GM21825 (cell line): ENCODE data around the gene OR10H4.
"Not testable (repeated sequence)": the region's sequence is repeated elsewhere in the genome, so short reads cannot be mapped to it uniquely, and the experiment has no call there.

Experiments
- ATAC-seq: cut with Tn5 transposase; IDR thresholded peaks from one replicate; pipeline ENCODE4 v1.9.1; 2021; ENCODE audit warnings: mild to moderate bottlenecking, moderate library complexity; ENCODE audit not compliant: unreplicated experiment

The OR10H4 gene, protein sequence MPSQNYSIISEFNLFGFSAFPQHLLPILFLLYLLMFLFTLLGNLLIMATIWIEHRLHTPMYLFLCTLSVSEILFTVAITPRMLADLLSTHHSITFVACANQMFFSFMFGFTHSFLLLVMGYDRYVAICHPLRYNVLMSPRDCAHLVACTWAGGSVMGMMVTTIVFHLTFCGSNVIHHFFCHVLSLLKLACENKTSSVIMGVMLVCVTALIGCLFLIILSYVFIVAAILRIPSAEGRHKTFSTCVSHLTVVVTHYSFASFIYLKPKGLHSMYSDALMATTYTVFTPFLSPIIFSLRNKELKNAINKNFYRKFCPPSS

GRCh38 chr19:15948223-15949058 lies at the start of gene OR10H4:
Gene OR10H4, plus strand, starts transcription at chr19:15949008. Its CDS starts 0 bp downstream, at chr19:15949008.
- no peak for ATAC-seq

- ATAC-seq, result not testable (repeated sequence)
Measured at GRCh38 chr19:15899561-15899960, 49.2 kb upstream of the OR10H4 start.

DNA sequence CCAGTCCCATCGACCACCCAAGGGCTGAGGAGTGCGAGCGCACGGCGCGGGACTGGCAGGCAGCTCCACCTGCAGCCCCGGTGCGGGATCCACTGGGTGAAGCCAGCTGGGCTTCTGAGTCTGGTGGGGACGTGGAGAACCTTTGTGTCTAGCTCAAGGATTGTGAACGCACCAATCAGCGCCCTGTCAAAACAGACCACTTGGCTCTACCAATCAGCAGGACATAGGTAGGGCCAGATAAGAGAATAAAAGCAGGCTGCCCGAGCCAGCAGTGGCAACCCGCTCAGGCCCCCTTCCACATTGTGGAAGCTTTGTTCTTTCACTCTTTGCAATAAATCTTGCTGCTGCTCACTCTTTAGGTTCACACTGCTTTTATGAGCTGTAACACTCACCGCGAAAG lies 48.8 kb upstream of the OR10H4 start:
- not testable (repeated sequence) for ATAC-seq

DNA sequence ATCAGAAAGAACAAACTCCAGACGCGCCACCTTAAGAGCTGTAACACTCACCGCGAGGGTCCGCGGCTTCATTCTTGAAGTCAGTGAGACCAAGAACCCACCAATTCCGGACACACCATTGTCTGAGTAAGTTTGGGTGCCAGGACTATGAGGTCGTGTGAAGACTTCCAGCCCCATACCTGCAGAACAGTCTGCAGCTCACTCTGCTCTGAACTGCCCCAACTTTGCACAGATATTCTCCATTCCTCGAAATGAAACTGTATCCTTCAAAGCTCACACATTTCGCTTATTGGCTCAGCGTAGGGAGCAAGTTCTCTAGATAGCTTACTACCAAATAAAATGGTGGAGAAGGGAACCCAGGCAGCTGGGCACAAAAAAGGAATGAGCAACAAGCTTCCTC lies 48.3 kb upstream of the OR10H4 start:
- no peak for ATAC-seq

DNA sequence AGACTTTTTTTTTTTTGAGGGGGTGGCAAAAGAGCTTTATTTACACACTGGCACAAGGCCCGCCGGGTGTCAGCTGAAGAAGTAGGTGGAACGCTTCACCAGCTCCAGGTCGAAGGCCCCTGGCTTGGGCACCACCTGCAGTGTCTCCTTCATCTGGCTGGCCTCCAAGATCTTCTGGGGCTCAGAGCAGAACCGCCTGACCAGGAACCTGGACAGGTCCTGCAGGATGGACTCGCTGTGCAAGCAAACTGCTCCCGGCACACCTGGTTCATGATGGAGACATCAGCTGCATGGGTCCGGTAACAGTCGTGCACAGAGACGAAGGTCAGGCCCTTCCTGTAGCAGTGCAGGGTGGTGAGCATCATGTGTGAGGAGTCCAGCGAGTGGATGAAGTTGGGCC lies 46.6 kb upstream of the OR10H4 start:
- ATAC-seq, result no peak

GRCh38 chr19:15902898-15903297 lies 45.9 kb upstream of the OR10H4 start:
- ATAC-seq, result not testable (repeated sequence)

DNA sequence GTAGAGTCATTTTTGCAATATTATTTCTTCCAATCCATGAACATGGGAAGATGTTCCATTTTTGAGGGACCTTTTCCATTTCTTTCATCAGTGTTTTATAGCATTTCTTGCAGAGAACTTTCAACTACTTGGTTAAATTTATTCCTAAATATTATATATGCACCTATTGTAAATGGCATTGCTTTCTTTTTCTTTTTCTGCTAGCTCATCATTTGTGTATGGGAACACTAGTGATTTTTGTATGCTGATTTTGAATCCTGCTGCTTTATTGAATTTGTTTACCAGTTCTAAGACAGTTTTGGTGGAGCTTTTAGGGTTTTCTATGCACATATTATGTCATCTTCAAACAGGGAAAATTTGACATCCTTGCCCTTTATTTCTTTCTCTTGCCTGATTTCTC lies 43.8 kb upstream of the OR10H4 start:
- ATAC-seq, result no peak

GRCh38 chr19:15911599-15912235 lies 37.1 kb upstream of the OR10H4 start:
- no peak for ATAC-seq

- no peak for ATAC-seq
Measured at GRCh38 chr19:15913384-15913783, 35.4 kb upstream of the OR10H4 start.

GRCh38 chr19:15913830-15914229 lies 35.0 kb upstream of the OR10H4 start:
- ATAC-seq, result no peak

GRCh38 chr19:15915109-15915508 lies 33.7 kb upstream of the OR10H4 start:
- ATAC-seq, result no peak

DNA sequence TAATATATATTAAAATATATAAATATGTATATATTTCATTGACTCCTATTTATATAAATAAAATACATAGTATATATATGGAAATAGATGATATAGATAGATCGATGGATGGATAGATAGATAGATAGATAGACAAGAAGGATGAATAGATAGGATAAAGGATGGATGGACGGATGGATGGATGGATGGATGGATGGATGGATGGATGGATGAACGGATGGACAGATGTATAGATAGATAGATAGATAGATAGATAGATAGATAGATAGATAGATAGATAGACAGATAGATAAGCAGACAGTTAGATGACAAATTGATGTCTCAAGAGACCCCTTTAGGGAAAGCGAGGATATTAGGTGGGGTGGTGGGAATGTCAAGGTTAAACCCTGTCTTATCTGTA lies 29.6 kb upstream of the OR10H4 start:
- ATAC-seq, result no peak

GRCh38 chr19:15922021-15922420 lies 26.8 kb upstream of the OR10H4 start:
- no peak for ATAC-seq

DNA sequence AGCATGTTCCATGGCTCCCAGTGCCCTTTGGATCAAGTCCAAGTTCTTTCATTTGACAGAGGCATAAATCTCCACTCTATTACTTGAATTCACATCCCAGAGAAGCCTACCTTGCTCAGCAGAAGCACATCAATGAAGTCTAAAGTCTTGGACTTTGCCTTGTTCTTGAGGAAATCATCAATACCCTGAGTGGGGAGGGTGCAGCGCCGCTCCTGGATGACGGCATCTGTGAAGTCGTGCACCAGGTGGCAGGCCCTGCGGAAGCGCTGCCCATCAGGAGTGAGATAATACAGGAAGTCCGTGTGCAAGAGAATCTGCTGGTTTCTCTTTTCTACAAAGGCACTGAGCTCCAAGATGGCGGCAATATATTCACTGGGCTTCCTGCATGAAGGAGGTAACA lies 25.1 kb upstream of the OR10H4 start:
- no peak for ATAC-seq

- ATAC-seq, result no peak
Measured at GRCh38 chr19:15926484-15926883, 22.3 kb upstream of the OR10H4 start.

GRCh38 chr19:15928321-15928720 lies 20.5 kb upstream of the OR10H4 start:
- ATAC-seq, result no peak

- not testable (repeated sequence) for ATAC-seq
Measured at GRCh38 chr19:15933761-15934331, 15.0 kb upstream of the OR10H4 start.

DNA sequence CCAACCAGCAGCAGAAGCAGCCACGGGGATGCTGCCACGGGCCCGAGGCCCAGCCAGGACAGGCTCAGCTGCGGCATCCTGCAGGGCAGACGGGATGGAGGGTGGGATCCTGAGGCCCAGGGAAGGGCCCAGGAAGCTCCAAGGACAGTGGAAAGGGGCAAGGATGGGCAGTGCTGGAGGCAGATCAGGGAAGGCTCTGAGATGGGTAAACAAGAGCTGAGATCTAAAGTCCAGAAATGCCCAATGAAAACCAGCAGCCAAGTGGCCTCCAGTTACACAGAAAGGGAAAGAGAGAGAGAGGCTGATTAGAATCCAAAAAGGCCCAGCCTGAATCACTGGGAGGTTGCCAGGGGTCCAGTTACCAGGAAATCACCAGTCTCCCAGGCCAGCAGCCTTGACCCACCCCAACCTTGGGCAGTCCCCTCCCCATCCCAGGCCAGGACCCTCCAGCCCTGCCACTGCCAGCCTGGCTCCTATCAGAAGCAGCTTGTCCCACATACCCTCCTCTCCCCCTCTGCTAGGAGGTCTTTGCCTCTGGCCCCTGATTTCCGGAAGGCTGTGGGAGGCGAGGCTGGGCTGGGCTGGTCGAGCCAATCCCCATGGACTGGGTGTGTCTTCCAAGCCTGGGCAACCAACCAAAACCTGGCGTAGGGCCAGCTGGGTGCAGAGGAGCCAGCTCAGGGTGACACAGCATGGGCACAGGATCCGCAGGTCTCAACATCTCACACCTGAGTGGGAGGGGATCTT lies 14.3 kb upstream of the OR10H4 start, which contains the start of gene CYP4F11:
CYP4F11 (minus strand) TSS at position 198 of the 747 bp plus-strand sequence; CDS start at position 77, 121 bp downstream.
- ATAC-seq, result no peak

DNA sequence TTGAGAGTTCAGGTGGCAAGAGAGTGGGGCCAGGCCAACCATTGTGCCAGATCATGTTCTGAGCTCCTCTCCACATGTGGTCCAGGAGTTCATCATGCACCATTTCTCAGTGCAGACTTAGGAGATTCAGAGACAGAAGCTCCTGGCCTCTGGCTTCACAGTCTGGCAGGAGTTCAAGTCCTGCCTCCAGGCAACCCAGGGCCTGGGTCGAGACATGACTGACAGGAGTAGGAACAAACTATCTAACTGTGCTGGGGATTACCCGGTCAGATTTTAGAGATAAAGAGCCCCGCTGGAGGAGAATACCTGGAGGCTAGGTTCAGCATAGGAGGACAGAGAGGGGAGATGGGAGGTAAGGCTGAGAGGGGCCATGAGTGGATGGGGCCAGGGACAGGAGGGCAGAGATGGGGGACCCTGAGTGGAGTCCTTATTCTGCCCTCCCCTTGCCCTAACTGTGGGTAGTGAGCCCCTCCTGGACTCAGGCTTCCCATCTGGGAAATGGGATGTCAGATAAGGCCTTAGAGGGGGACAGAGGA lies 13.6 kb upstream of the OR10H4 start:
- no peak for ATAC-seq

DNA sequence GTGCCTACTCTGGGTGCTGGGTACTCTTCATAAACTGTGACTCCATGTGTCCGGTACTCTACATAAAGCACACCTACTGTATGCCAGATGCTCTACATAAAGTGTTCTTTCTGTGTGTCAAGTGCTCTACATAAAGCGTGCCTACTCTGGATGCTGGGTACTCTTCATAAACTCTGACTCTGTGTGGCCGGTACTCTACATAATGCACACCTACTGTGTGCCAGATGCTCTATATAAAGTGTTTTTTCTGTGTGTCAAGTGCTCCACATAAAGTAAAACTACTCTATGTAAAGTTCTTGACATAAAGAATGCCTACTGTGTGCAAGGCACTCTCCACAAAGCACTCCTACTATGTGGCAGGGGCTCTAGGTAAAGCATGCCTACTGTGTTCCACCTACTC lies 12.6 kb upstream of the OR10H4 start:
- no peak for ATAC-seq
